ENCODE results near the gene DPYSL4.

DNA sequence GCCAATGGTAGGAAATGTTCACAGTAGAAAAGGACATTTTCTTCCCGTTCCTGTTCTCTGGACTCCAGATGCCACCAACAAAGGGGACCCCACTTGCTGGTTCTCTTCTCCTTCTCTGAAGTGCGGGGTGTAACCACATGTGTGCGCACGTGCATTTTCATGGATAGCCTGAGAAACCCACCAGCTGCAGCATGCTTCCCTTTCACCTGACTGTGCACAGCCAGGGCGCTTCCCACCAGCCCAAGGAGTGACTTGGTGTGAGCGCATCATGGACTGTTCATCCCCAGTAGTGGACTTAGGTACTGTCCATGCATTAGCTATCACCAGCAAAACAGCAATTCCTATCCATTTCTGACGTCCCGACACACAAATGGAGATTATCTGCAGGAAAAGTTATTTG lies 29.6 kb upstream of the DPYSL4 start:
- TF ChIP-seq CTCF (IDR thresholded peaks at IDR 0.05) (no peak), POLR2AphosphoS5 (IDR thresholded peaks at IDR 0.05) (no peak), POLR2A (IDR thresholded peaks at IDR 0.05) (no peak), EP300 (IDR thresholded peaks at IDR 0.05) (no peak)

Data from upper lobe of left lung (tissue), 4 donors.